HepG2 (cell line): ENCODE results near the gene NRL. TPM values are rescaled to one million over a fixed set of nuclear protein-coding genes. Genes with fewer than 3 reads are reported as not detected.
A peak's percentile ranks its signal among the peaks of the same experiment; 100 is the strongest.

ENCODE experiments used
- AGO2 ChIP-seq: fragments of 200-400 bp; formaldehyde crosslinking; optimal IDR thresholded peaks from 2 replicates; pipeline ENCODE3; 2017; ENCODE audit warnings: mild to moderate bottlenecking, low read depth, low read length, moderate library complexity
- ATF2 ChIP-seq: sonication (generic); formaldehyde crosslinking; IDR thresholded peaks from 2 replicates; pipeline ENCODE4 v1.4.0; 2020; ENCODE audit warnings: missing genetic modification reagents
- ATF5 ChIP-seq: sonication (generic); formaldehyde crosslinking; IDR thresholded peaks from 2 replicates; pipeline ENCODE4 v1.4.0; 2020; ENCODE audit warnings: mild to moderate bottlenecking, low read depth, missing genetic modification reagents
- CEBPB ChIP-seq: IDR thresholded peaks from 2 replicates; pipeline ENCODE4 v1.6.1; 2011; ENCODE audit warnings: low read depth, low read length, improper control_type of control experiment, borderline replicate concordance
- HIC2 ChIP-seq: sonication (generic); formaldehyde crosslinking; IDR thresholded peaks from 2 replicates; pipeline ENCODE4 v1.9.0; 2022; ENCODE audit warnings: low read depth, missing genetic modification reagents
- HNF1B ChIP-seq: sonication (generic); formaldehyde crosslinking; IDR thresholded peaks from 2 replicates; pipeline ENCODE4 v1.5.1; 2020; ENCODE audit warnings: mild to moderate bottlenecking, moderate library complexity, missing genetic modification reagents
- MEIS2 ChIP-seq: sonication (generic); formaldehyde crosslinking; IDR thresholded peaks from 2 replicates; pipeline ENCODE4 v1.9.0; 2021; ENCODE audit warnings: mild to moderate bottlenecking, missing genetic modification reagents
- MTF2 ChIP-seq: sonication (generic); formaldehyde crosslinking; IDR thresholded peaks from 2 replicates; pipeline ENCODE4 v1.5.0; 2020; ENCODE audit warnings: missing genetic modification reagents, borderline replicate concordance
- NCOA5 ChIP-seq: sonication (generic); formaldehyde crosslinking; IDR thresholded peaks from 2 replicates; pipeline ENCODE4 v1.4.0; 2020; ENCODE audit warnings: missing genetic modification reagents
- NR0B2 ChIP-seq: sonication (generic); formaldehyde crosslinking; IDR thresholded peaks from 2 replicates; pipeline ENCODE4 v1.4.0; 2020; ENCODE audit warnings: mild to moderate bottlenecking, missing genetic modification reagents
- PHF5A ChIP-seq: IDR thresholded peaks from one replicate; pipeline ENCODE4 v1.6.1; 2018; ENCODE audit warnings: low read depth, missing genetic modification reagents; ENCODE audit not compliant: unreplicated experiment
- PTBP1 ChIP-seq: fragments of 200-400 bp; formaldehyde crosslinking; IDR thresholded peaks from 2 replicates; pipeline ENCODE4 v1.6.1; 2018; ENCODE audit warnings: low read length, low read depth; ENCODE audit not compliant: poor library complexity, severe bottlenecking
- SALL1 ChIP-seq: sonication (generic); formaldehyde crosslinking; IDR thresholded peaks from 2 replicates; pipeline ENCODE4 v1.8.0; 2022; ENCODE audit warnings: mild to moderate bottlenecking, missing genetic modification reagents
- SRF ChIP-seq: IDR thresholded peaks from 2 replicates; pipeline ENCODE4 v1.6.1; 2011; ENCODE audit warnings: mild to moderate bottlenecking, low read depth, low read length, moderate library complexity
- WIZ ChIP-seq: sonication (generic); formaldehyde crosslinking; IDR thresholded peaks from 2 replicates; pipeline ENCODE4 v1.5.1; 2020; ENCODE audit warnings: mild to moderate bottlenecking, missing genetic modification reagents
- ZNF335 ChIP-seq: sonication (generic); formaldehyde crosslinking; IDR thresholded peaks from 2 replicates; pipeline ENCODE4 v1.4.0; 2020; ENCODE audit warnings: missing genetic modification reagents
- ZNF441 ChIP-seq: sonication (generic); formaldehyde crosslinking; IDR thresholded peaks from 2 replicates; pipeline ENCODE4 v1.7.0; 2021; ENCODE audit warnings: missing genetic modification reagents, borderline replicate concordance
- ZNF503 ChIP-seq: sonication (generic); formaldehyde crosslinking; IDR thresholded peaks from 2 replicates; pipeline ENCODE4 v1.4.0; 2020; ENCODE audit warnings: missing genetic modification reagents
- ZNF563 ChIP-seq: sonication (generic); formaldehyde crosslinking; IDR thresholded peaks from 2 replicates; pipeline ENCODE4 v1.8.0; 2022; ENCODE audit warnings: mild to moderate bottlenecking, moderate library complexity, missing genetic modification reagents
- ZNF761 ChIP-seq: sonication (generic); formaldehyde crosslinking; conservative IDR thresholded peaks from 2 replicates; pipeline ENCODE4 v1.4.0; 2020; ENCODE audit warnings: mild to moderate bottlenecking, missing genetic modification reagents
- ZNF776 ChIP-seq: sonication (generic); formaldehyde crosslinking; IDR thresholded peaks from 2 replicates; pipeline ENCODE4 v1.4.0; 2020; ENCODE audit warnings: mild to moderate bottlenecking, missing genetic modification reagents
- polyA plus RNA-seq, 8 experiments: library from polyadenylated mRNA; depleted of rRNA in 3 of 8; stranded (reverse) in 7 of 8; unstranded in 1 of 8; fragments of >200 nt; fragmentation: Illumina TruSeq in 4 of 8; extraction: Trizol in 4 of 8; gene quantifications; 2 replicates each; pipeline versions ENCODE4 v1.2.1 to v1.2.3, GENCODE V29; 2011 to 2016; ENCODE audit warnings: low read depth in 4 of 8, missing spikeins in 1 of 8, mixed read lengths in 1 of 8; ENCODE audit not compliant: insufficient read depth in 1 of 8
- total RNA-seq, 5 experiments: library from RNA; depleted of rRNA; stranded (reverse); fragments of >200 nt; fragmentation: Illumina TruSeq; extraction: Trizol; gene quantifications; 2 replicates each; pipeline ENCODE4 v1.2.3, GENCODE V29; 2016; ENCODE audit warnings: low read depth in 1 of 5

NRL gene
- total and polyA plus RNA-seq, 2 of the 13 experiments (the other 11 are each of a cell fraction or from before 2014, with no cell fraction given), result 2.5 to 4.7 TPM

- TF ChIP-seq WIZ (CRISPR knock-in tag) (no peak), HIC2 (CRISPR knock-in tag) (peak; percentile 61; the same call in 1 of the 2 replicates), ZNF503 (CRISPR knock-in tag) (peak; percentile 64; the same call in 1 of the 2 replicates), ZNF335 (CRISPR knock-in tag) (no peak), NCOA5 (no peak), CEBPB (no peak), ZNF776 (CRISPR knock-in tag) (no peak), ATF2 (CRISPR knock-in tag) (peak; percentile 24; the same call in 1 of the 2 replicates), ZNF563 (CRISPR knock-in tag) (peak; percentile 87), SALL1 (CRISPR knock-in tag) (peak; percentile 83), MEIS2 (CRISPR knock-in tag) (peak; percentile 8), AGO2 (peak; percentile 67), ZNF441 (CRISPR knock-in tag) (peak; percentile 63; the same call in 1 of the 2 replicates), ATF5 (CRISPR knock-in tag) (no peak), HNF1B (CRISPR knock-in tag) (no peak), PHF5A (CRISPR knock-in tag) (no peak), MTF2 (CRISPR knock-in tag) (peak; percentile 51; the same call in 1 of the 2 replicates), ZNF761 (CRISPR knock-in tag) (no peak; the same call in 1 of the 2 replicates), PTBP1 (no peak), SRF (no peak), NR0B2 (CRISPR knock-in tag) (no peak; the same call in 1 of the 2 replicates)
Measured at GRCh38 chr14:24080888-24081738, 33.6 kb downstream of the NRL start (continued).
